GM12873 (cell line): ENCODE results near the gene THBS2.

Experiments
- TF ChIP-seq, protein P1 (sequence below): IDR thresholded peaks from 2 replicates; pipeline ENCODE4 v1.5.1; 2012; ENCODE audit warnings: low read depth, mild to moderate bottlenecking, moderate library complexity, low read length, control low read depth; ENCODE audit not compliant: insufficient read depth; ENCODE audit errors: missing control alignments

THBS2 gene

DNA sequence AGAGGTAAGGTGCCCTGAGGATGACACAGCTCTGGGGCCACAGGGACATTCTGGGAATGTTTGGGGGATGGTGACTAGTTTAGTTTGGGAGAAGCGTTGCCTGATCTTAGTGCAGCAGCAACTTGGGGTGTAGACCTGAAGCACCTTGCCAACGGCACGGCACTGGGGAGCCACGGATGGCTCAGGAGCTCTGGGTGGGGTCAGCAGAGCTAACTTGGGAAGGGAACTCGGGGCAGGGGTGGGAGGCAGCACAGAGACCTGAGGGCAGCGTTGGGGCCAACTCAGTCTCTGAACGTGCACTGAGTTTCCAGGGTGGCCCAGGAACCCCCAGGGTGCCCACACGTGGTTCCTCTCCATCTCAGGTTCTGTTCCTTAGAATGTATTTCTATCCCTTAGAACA, 14.9 kb downstream of the THBS2 start:
- TF ChIP-seq, protein P1, sequence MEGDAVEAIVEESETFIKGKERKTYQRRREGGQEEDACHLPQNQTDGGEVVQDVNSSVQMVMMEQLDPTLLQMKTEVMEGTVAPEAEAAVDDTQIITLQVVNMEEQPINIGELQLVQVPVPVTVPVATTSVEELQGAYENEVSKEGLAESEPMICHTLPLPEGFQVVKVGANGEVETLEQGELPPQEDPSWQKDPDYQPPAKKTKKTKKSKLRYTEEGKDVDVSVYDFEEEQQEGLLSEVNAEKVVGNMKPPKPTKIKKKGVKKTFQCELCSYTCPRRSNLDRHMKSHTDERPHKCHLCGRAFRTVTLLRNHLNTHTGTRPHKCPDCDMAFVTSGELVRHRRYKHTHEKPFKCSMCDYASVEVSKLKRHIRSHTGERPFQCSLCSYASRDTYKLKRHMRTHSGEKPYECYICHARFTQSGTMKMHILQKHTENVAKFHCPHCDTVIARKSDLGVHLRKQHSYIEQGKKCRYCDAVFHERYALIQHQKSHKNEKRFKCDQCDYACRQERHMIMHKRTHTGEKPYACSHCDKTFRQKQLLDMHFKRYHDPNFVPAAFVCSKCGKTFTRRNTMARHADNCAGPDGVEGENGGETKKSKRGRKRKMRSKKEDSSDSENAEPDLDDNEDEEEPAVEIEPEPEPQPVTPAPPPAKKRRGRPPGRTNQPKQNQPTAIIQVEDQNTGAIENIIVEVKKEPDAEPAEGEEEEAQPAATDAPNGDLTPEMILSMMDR: no peak

DNA sequence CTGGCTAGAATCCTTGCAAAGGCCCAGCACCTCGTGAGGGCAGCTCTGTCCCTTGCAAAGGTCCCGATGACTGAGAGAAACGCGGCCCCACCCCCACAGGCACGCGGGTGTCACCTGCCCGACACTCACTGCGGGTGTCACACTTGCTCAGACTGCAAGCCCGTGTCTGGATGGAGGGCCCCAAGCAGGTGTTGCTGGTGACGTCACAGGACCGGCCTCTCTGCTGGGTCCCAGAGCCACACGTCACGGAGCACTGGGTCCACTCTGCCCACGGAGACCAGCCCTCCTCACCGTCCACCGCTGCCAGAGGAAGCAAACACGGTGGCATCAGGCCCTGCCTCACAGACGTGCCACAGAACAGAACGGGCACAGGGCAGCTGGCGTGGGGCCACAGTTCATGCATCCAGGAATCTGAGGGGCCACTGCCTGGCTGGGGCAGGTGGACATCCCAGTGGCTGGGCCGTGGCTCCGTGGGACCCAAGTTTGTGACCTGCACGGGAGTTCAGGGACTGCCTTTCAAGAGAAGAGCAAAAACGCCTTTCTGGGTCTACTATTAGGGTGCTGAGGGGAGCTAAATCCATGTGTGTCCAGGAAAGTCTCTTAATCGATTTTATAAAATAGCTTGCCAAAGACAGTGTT, 16.0 kb downstream of the THBS2 start:
- TF ChIP-seq, protein P1: no peak

DNA sequence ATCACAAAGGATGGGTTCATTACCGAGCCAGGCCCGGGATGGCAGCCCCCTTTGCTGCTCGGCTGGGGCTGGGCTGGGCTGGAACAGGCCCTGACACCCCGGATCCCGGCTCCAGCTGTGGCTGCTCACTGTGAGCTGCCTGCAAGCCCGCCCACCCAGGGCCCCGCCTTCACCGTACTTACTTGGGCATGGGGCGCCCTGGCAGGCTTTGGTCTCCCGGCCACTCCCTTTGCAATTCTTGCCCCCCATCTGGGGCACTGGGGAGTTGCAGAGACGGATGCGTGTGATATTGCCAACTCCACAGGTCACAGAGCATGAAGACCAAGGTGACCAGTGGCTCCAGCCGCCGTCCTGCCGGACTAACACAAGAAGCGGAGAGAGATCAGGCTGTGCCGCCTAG, 16.7 kb downstream of the THBS2 start:
- TF ChIP-seq, protein P1: no peak

DNA sequence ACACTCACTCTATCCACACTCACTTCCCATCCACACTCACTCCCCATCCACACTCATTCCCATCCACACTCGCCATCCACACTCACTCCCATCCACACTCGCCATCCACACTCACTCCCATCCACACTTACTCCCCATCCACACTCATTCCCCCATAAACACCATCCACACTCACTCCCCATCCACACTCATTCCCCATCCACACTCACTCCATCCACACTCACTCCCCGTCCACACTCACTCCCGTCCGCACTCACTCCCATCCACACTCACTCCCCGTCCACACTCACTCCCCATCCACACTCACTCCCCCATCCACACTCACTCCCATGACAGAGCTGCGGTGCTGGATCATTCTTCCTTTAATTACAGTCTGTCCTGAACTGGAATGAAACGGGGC, 17.1 kb downstream of the THBS2 start:
- TF ChIP-seq, protein P1: no peak

DNA sequence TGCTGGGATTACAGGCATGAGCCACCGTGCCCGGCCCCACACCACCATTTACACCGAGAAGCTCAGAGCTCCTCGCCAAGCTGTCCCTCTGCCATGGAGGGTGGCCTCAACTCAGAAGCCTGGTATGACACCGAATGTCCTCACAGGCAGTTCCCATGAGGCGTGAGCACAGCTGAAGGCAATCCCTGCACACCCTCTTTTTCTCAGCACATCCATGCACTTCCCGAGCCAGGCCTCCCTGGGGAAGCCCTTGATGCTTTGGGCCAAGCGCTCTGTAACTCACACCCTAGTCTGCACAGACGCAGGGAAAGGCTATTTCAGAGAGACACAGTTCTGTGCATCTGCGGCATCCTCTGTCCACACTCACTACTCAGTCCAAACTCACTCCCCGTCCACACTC, 18.4 kb downstream of the THBS2 start:
- TF ChIP-seq, protein P1: no peak

DNA sequence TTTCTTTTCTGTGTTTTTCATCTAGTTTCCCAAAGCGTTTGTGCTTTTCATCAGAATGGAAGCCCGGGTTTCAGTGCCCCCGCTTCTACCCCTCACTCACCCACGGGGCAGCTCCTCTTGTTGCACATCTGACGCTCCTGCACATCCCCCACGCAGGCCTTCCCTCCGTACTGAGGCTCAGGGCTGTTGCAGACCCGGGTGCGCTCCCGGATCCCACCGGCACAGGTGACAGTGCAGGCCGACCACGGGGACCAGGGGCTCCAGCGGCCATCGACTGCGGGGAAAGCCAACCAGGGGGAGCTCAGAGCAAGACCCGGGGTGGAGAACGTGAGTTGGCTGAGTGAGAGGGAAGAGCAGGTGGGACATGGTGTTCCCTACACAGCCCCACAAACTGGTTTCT, 19.0 kb downstream of the THBS2 start:
- TF ChIP-seq, protein P1: no peak

DNA sequence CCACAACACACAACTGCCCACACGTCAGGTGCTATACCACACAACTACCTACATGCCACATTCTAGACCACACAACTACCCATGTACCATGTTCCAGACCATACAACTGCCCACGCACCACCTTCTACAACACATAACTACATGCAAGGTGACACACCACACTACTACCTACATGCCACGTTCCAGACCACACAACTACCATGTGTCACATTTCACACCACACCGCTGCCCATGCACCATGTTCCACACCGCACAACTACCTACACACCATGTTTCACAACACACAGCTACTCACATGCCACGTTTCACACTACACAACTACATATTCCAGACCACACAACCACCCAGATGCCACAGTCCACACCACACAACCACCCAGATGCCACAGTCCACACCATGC, 19.8 kb downstream of the THBS2 start:
- TF ChIP-seq, protein P1: no peak
